Bronchial epithelial cell (primary cell): ENCODE data around the gene OR51T1. TPM values are rescaled to one million over a fixed set of nuclear protein-coding genes. Genes with fewer than 3 reads are reported as not detected.

Experiments
- DNase-seq: peaks from one replicate; pipeline ENCODE4 v3.0.0-alpha.2; 2010; ENCODE audit warnings: low read depth
- FAIRE-seq: peaks from 2 replicates; lab custom pipeline; 2011; peaks lifted over from hg19 to GRCh38; lab: Jason Lieb, UNC
- H3K27me3 ChIP-seq: 2 replicates; pipeline ENCODE4 v1.5.1; 2011; ENCODE audit warnings: low read length; ENCODE audit not compliant: control insufficient read depth, insufficient read depth
- H3K36me3 ChIP-seq: 2 replicates; pipeline ENCODE4 v1.5.1; 2011; ENCODE audit warnings: low read length; ENCODE audit not compliant: control insufficient read depth, insufficient read depth
- H3K4me3 ChIP-seq: 2 replicates; pipeline ENCODE4 v1.5.1; 2011; ENCODE audit warnings: mild to moderate bottlenecking, low read depth, low read length, control low read depth
- total RNA-seq: library from RNA; depleted of rRNA; stranded (reverse); fragments of >200 nt; gene quantifications from 2 replicates; pipeline ENCODE4 v1.2.1, GENCODE V29; 2014
- TF ChIP-seq, protein P1 (sequence below): IDR thresholded peaks from 2 replicates; pipeline ENCODE4 v1.5.1; 2011; ENCODE audit warnings: mild to moderate bottlenecking, moderate library complexity, low read length, control low read depth, inconsistent platforms; ENCODE audit not compliant: insufficient read depth, severe bottlenecking

OR51T1 gene
- total RNA-seq, 1 donor from 2014 or later: not detected

DNA sequence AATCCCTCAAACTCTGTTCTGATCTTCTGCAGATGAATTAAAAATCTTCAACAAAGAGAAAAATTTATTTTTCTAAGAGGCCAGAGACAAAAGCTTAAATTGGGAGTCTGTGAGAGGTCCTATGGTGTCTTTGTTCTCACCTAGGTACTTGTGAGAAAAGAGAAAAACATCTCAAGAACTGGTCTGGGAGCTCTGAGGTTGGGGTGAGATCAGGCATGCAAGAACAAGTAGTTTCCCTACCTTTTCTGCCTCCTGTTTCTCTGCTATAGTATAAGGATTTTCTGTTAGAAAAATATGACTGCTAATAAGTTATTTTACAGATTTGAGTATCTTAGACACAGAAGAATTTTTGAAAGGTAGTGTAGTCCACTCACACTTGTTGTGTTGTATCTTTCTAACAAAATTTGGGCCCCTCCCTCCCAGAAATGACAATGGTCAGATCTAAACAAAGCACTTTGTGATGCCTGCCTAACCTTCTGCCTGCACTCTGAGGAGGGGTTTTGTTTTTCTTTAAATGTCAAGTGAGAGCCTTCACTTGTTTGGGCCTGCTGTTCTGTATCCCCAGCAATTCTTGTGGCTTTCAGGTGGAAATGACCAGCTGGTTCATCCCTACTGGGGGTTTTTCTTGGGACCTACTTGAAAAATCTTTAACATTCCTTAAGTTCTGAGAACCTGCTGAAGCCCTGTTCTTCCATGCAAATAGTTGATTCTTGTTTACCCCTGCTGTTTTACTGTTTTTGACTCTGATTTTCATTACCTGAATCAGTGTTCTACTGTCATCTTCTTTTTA is 19.1 kb upstream of the OR51T1 start:
- TF ChIP-seq, protein P1, sequence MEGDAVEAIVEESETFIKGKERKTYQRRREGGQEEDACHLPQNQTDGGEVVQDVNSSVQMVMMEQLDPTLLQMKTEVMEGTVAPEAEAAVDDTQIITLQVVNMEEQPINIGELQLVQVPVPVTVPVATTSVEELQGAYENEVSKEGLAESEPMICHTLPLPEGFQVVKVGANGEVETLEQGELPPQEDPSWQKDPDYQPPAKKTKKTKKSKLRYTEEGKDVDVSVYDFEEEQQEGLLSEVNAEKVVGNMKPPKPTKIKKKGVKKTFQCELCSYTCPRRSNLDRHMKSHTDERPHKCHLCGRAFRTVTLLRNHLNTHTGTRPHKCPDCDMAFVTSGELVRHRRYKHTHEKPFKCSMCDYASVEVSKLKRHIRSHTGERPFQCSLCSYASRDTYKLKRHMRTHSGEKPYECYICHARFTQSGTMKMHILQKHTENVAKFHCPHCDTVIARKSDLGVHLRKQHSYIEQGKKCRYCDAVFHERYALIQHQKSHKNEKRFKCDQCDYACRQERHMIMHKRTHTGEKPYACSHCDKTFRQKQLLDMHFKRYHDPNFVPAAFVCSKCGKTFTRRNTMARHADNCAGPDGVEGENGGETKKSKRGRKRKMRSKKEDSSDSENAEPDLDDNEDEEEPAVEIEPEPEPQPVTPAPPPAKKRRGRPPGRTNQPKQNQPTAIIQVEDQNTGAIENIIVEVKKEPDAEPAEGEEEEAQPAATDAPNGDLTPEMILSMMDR: no peak
- no peak for DNase-seq
- no peak for FAIRE-seq
- Histone ChIP-seq H3K4me3 (no peak overlapping the region), H3K36me3 (no peaks in the 10 kb centered on the region), H3K27me3 (no peaks in the 10 kb centered on the region)

DNA sequence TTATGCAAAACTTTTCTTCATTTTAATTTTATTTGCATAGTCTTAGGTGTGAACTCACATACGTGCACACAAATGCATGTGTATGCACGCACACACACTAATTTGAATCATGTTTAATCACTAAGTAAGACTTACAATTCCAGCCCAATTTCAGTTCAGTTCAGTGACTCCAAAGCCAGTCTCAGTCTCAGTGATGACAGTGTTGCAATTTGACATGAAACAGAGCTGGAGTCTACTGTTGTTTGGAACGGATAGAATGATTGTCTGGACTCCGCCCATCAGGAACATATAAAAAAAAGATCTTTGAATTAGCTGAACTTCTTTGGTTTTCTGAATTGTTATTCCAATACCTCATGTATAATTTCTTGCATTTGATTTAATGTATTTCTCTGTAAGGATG is 17.8 kb upstream of the OR51T1 start:
- H3K36me3 ChIP-seq: no peaks in the 10 kb centered on the region
- no peaks in the 10 kb centered on the region for H3K27me3 ChIP-seq
- TF ChIP-seq, protein P1: no peak
- H3K4me3 ChIP-seq: no peak overlapping the region
- DNase-seq (no peak), FAIRE-seq (no peak)

DNA sequence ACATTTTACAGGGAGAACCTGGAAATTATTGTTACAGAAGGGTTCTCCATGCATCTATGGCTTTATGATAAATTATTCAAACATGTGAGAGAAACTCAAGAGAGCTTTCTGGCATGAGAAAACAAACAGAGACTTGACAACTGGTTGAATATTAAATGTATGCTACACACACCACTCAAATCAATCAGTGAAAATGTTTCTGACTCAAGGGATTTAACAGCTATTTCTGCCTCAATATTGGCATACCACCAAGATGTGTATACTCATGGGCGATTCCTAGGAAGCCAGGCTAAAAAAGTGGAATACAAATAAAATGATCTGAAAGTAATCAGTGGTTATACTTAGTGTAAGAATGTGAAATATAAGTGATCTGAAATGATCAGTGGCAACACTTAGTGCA is 15.8 kb upstream of the OR51T1 start:
- Histone ChIP-seq H3K27me3 (no peaks in the 10 kb centered on the region), H3K4me3 (no peak overlapping the region), H3K36me3 (no peaks in the 10 kb centered on the region)
- DNase-seq (no peak), FAIRE-seq (no peak)
- TF ChIP-seq, protein P1: no peak

- no peak for FAIRE-seq
- DNase-seq: no peak
Measured at GRCh38 chr11:4881188-4881587, 512 bp upstream of the OR51T1 start.

DNA sequence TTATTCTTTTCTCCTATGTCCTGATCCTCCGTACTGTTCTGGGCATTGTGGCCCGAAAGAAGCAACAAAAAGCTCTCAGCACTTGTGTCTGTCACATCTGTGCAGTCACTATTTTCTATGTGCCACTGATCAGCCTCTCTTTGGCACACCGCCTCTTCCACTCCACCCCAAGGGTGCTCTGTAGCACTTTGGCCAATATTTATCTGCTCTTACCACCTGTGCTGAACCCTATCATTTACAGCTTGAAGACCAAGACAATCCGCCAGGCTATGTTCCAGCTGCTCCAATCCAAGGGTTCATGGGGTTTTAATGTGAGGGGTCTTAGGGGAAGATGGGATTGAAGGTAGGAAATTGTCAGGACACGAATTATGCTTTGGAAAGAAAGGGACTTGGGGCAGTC is 843 bp downstream of the OR51T1 start:
- DNase-seq: no peak
- FAIRE-seq: no peak
- H3K4me3 ChIP-seq: no peak overlapping the region
- H3K36me3 ChIP-seq: no peaks in the 10 kb centered on the region
- no peaks in the 10 kb centered on the region for H3K27me3 ChIP-seq
- TF ChIP-seq, protein P1: no peak

More at GRCh38 chr11:4881188-4881587, 512 bp upstream of the OR51T1 start:
- TF ChIP-seq, protein P1: no peak
- H3K36me3 ChIP-seq: no peaks in the 10 kb centered on the region
- no peaks in the 10 kb centered on the region for H3K27me3 ChIP-seq
- H3K4me3 ChIP-seq: no peak overlapping the region
